NK-92 (cell line): ENCODE results near the gene CD63.
"Not testable (repeated sequence)": the region's sequence is repeated elsewhere in the genome, so short reads cannot be mapped to it uniquely, and the experiment has no call there.

Experiments
- DNase-seq: peaks from one replicate; lab custom pipeline; 2025; ENCODE audit not compliant: unreplicated experiment; lab: John Stamatoyannopoulos, UW

Gene CD63

GRCh38 chr12:55728939-55729818, at the start of gene CD63:
Gene CD63, minus strand, starts transcription at chr12:55729009. Its CDS starts 668 bp downstream, at chr12:55728341.
- DNase-seq = no peak

DNA sequence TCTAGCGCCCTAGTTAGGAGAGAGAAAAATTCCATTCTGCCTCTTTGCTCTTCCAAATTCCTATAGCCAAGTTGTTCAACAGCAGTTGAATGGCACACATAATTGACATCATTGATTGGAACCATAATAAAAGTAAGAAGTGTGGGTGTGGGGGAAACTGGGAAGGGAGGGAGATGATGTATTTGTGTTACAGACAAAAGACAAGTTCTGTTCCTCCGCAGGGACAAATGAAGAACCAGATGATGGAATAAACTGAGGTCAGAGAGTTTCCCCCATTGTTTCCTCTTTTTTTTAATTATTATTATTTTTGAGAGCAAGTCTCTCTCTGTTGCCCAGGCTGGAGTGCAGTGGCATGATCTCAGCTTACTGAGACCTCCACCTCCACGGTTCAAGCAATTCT, 49.0 kb upstream of the CD63 start:
- no peak for DNase-seq

- DNase-seq = no peak
These were observed 42.9 kb upstream of the CD63 start for GRCh38 chr12:55771736-55772135.

- DNase-seq = no peak
These were observed 38.3 kb upstream of the CD63 start for GRCh38 chr12:55767156-55767555.

DNA sequence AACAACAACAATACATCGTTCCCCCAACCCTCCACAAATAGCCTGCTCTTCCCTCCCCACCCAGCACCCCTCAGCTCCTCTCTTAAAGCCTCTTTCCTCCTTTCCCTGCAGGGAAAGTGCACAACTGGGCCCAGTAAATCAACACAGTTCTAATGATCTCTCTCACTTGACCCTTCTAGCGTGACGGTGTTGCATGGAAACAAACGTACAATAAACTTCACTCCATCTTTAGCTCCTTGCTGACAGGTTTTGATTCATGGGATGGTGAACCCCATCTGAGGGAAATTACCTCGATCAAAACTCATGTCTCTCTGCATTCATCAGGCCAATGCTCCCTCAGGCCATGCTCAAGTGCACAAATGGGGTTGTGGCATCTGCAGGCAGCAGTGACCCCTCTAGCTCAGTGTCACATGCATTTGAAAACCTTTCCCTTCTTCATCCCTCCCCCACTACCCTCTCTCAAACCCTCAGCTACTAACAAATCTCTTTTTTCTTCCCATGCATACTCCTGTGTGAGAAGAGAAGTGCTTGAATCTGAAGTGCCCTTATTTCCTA, 37.0 kb upstream of the CD63 start:
- no peak for DNase-seq

GRCh38 chr12:55762646-55763045, 33.8 kb upstream of the CD63 start:
- DNase-seq = no peak

GRCh38 chr12:55760663-55761062, 31.9 kb upstream of the CD63 start:
- no peak for DNase-seq

- not testable (repeated sequence) for DNase-seq
These were observed 29.8 kb upstream of the CD63 start for GRCh38 chr12:55758575-55758974.

DNA sequence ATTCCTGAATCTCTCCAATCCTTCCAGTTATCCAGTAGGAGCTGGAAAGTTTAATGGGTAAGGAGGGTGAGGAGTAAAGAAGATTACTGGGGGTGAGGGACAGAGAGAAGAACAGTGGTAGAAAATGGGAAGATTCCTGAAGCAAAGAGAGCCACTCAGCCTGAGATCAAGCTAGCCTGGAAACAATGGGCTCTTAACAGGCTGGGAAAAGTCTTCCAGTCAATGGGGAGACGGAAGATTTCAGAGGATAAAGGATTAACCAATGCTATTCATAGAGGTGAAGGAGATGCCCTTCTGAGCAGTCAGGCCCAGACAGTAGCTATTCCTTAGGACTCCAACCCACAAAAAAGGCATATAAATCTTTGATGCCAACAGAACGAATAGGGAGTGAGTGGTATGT, 28.9 kb upstream of the CD63 start:
- DNase-seq = no peak

- DNase-seq = no peak
These were observed 26.4 kb upstream of the CD63 start for GRCh38 chr12:55755246-55755645.

GRCh38 chr12:55748230-55748993, 19.6 kb upstream of the CD63 start:
- DNase-seq = no peak

DNA sequence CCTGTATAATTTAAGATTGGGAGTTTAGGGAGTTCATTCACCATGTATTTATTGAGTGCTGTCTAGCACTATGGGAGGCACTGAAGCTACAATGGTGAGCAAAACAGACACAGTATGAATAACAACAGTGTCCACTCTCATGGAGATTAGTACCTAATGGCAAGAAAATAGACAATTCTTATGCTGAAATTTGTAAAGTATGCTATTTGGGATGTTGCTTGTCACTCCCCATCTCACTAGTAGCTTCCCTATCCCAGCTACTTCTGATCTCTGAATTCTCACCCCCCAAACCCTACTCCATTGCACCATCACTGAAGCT, 18.1 kb upstream of the CD63 start:
- no peak for DNase-seq

- no peak for DNase-seq
These were observed 17.5 kb upstream of the CD63 start for GRCh38 chr12:55746174-55746912.

GRCh38 chr12:55745361-55746173, 16.8 kb upstream of the CD63 start:
- DNase-seq = no peak

GRCh38 chr12:55744340-55745030, 15.7 kb upstream of the CD63 start:
- DNase-seq = no peak

DNA sequence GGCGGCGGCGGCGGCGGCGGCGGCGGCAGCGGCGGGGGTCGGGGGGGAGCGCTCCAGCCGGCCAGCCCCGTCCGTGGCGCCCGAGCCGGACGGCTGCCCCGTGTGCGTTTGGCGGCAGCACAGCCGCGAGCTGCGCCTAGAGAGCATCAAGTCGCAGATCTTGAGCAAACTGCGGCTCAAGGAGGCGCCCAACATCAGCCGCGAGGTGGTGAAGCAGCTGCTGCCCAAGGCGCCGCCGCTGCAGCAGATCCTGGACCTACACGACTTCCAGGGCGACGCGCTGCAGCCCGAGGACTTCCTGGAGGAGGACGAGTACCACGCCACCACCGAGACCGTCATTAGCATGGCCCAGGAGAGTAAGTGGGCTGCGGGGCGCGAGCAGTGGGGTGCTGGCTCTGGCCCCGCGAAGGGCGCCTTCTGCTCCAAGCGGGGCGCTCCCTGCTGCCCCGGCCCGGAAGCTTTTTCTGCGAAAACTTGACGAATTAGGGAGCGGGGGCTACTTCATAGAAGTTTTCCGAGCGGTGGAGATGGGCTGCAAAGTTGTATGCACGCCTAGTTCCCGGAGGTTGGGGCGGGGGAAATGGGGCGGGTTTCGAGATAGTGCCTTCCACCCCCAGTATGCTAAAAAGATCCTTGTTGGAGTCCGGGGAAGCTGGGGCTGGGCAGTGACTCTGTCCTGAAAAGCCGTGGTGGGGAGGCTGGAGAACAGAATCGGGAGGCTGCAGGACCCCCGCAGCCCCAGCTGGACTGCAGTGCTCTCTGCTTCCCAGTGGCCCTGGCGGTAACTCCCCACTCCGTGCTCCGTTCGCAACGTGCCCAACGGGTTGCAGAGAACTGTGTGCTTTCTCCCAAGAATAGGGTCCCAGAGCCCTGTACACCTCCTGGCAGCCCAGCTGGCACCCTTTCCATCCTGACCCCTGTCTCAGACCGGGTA, 14.9 kb upstream of the CD63 start:
- no peak for DNase-seq

DNA sequence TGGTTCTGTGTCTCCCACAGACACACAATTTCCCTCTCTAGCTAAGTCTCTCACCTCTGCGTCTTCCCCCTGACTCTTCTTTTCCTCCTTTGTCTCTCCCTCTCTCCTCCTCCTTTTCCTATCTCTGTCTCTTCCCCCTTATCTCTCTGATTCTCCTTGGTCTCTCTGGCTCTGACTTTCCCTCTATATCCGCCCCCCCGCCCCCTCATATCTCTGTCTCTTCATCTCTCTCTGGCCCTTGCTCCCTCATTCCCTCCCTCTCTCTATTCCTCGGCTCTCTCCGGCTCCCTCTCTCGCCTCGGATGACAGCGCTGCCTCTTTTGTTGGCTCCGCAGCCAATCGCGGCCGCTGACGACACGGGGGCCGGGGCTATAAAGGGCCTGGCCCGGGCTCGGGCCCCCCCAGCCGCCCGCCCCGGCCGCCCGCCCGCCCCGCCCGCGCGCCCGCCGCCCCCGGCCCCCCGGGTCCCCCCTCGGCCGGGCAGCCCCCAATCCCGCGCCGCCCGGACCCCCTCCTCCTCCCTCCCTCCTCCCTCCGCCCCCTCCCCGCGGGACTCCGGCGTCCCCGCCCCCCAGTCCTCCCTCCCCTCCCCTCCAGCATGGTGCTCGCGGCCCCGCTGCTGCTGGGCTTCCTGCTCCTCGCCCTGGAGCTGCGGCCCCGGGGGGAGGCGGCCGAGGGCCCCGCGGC, 14.1 kb upstream of the CD63 start, which contains the start of gene GDF11:
GDF11 (plus strand) TSS at position 404 of the 687 bp plus-strand sequence; CDS start at position 599, 195 bp downstream.
- DNase-seq = no peak
